Head of caudate nucleus (tissue), 42 donors: ENCODE data around the gene SENP8.

Experiments
- DNase-seq, 42 donors: peaks; one replicate each; pipeline versions ENCODE4 v3.0.0 to v3.0.0-alpha.2; 2020 to 2021; ENCODE audit warnings: mixed read lengths in 7 of 42
- intact Hi-C: fragments of 100-400 bp; cut with DNase I; formaldehyde crosslinking; loops from one replicate; pipeline ENCODE4 v1.15.0; 2022

SENP8 gene

GRCh38 chr15:72146934-72147333, 28.7 kb downstream of the SENP8 start:
- intact Hi-C loops, result no loop called here
- no peak for DNase-seq

- DNase-seq, result no peak
- intact Hi-C loops, result no loop called here
These were observed 29.2 kb downstream of the SENP8 start for GRCh38 chr15:72147418-72147817.

- DNase-seq, result no peak
- intact Hi-C loops, result loop anchor here (10.0 kb wide), 3 partner anchors 369 to 709 kb away; no protein-coding TSS in a partner anchor
These were observed 35.2 kb downstream of the SENP8 start for GRCh38 chr15:72153269-72154000.

GRCh38 chr15:72154316-72154715, 36.1 kb downstream of the SENP8 start:
- peak in 11 of 42 donors; percentile 22 to 75 (median 48) for DNase-seq
- intact Hi-C loops, result loop anchor here (10.0 kb wide), 3 partner anchors 370 to 710 kb away; no protein-coding TSS in a partner anchor

GRCh38 chr15:72155003-72155621, 36.9 kb downstream of the SENP8 start:
- intact Hi-C loops, result loop anchor here (10.0 kb wide), 3 partner anchors 370 to 710 kb away; no protein-coding TSS in a partner anchor
- peak; percentile 48 to 89 (median 72) for DNase-seq

GRCh38 chr15:72155635-72156616, 37.7 kb downstream of the SENP8 start:
- intact Hi-C loops, result loop anchor here (10.0 kb wide), 3 partner anchors 371 to 711 kb away; no protein-coding TSS in a partner anchor
- DNase-seq, result peak; percentile 76 to 96 (median 92)

- DNase-seq, result no peak
- intact Hi-C loops, result loop anchor here (10.0 kb wide), 3 partner anchors 372 to 712 kb away; no protein-coding TSS in a partner anchor
These were observed 38.7 kb downstream of the SENP8 start for GRCh38 chr15:72156928-72157327.

GRCh38 chr15:72160696-72161245, 42.6 kb downstream of the SENP8 start:
- DNase-seq, result peak in 1 of 42 donors; percentile 14
- intact Hi-C loops, result no loop called here

- peak in 6 of 42 donors; percentile 16 to 47 (median 32) for DNase-seq
- intact Hi-C loops, result no loop called here
These were observed 43.3 kb downstream of the SENP8 start for GRCh38 chr15:72161361-72162132.

- intact Hi-C loops, result no loop called here
- DNase-seq, result peak in 1 of 42 donors; percentile 14
These were observed 44.4 kb downstream of the SENP8 start for GRCh38 chr15:72162569-72162968.

- peak in 24 of 42 donors; percentile 8 to 87 (median 54) for DNase-seq
- intact Hi-C loops, result no loop called here
These were observed 45.5 kb downstream of the SENP8 start for GRCh38 chr15:72163719-72164118.

- no peak for DNase-seq
- intact Hi-C loops, result no loop called here
These were observed 48.7 kb downstream of the SENP8 start for GRCh38 chr15:72166716-72167417.

GRCh38 chr15:72167445-72167844, 49.2 kb downstream of the SENP8 start:
- DNase-seq, result no peak
- intact Hi-C loops, result no loop called here

- DNase-seq, result no peak
- intact Hi-C loops, result no loop called here
These were observed 50.1 kb downstream of the SENP8 start for GRCh38 chr15:72168131-72168807.

GRCh38 chr15:72168808-72169190, 50.6 kb downstream of the SENP8 start:
- intact Hi-C loops, result no loop called here
- no peak for DNase-seq

GRCh38 chr15:72169236-72169920, 51.2 kb downstream of the SENP8 start:
- intact Hi-C loops, result no loop called here
- peak in 1 of 42 donors; percentile 26 for DNase-seq
